HCT116 (cell line): ENCODE measurements around the gene ITIH5. TPM values are rescaled to one million over a fixed set of nuclear protein-coding genes. Genes with fewer than 3 reads are reported as not detected.
"Not testable (repeated sequence)": the region's sequence is repeated elsewhere in the genome, so short reads cannot be mapped to it uniquely, and the experiment has no call there.

ENCODE experiments used
- ATAC-seq: fragments of 200-7000 bp; cut with Tn5 transposase; 2 replicates; pipeline ENCODE4 v1.9.1; 2020; ENCODE audit warnings: mild to moderate bottlenecking, moderate library complexity
- BruUV-seq: library from RNA; stranded (reverse); fragments of 400-500 nt; replicated peaks from 2 replicates; lab custom pipeline; 2021; lab: Mats Ljungman, UMichigan
- CTCF ChIA-PET: fragments of 300-600 bp; sonication (Branson Sonifier 250); formaldehyde crosslinking; loops from one replicate; lab custom pipeline; 2021; ENCODE audit warnings: antibody characterized with exemption; lab: Charles Lee
- POLR2A ChIA-PET: fragments of 300-600, 350-600 bp; sonication (Branson Sonifier 250); formaldehyde crosslinking; loops from one replicate; lab custom pipeline; 2021; ENCODE audit warnings: antibody characterized with exemption; lab: Charles Lee
- RAD21 ChIA-PET, 2 experiments: fragments of 300-600 bp; sonication (Branson Sonifier 250); formaldehyde crosslinking; loops; one replicate each; lab custom pipeline; 2023; ENCODE audit warnings: low total read pairs in 2 of 2; ENCODE audit not compliant: uncharacterized antibody in 2 of 2, unreplicated experiment in 2 of 2, low non-redundant PET in 1 of 2; lab: Charles Lee
- DNase-seq: peaks from one replicate; pipeline ENCODE4 v3.0.0-alpha.2; 2010; ENCODE audit warnings: low read depth, low spot score
- H2AFZ ChIP-seq: fragments of 200-600 bp; shearing (Covaris generic), sonication (generic); 2 replicates; pipeline ENCODE4 v1.6.1; 2017; ENCODE audit warnings: low read depth, mixed run types, mixed read lengths, antibody characterized with exemption, low read length; ENCODE audit not compliant: poor library complexity, severe bottlenecking
- H3K27ac ChIP-seq: 2 replicates; pipeline ENCODE4 v1.5.1; 2012; ENCODE audit warnings: low read depth, low read length
- H3K27me3 ChIP-seq: fragments of 200-600 bp; sonication (generic); 2 replicates; pipeline ENCODE4 v1.6.1; 2016; ENCODE audit warnings: mixed run types, low read length, mixed read lengths; ENCODE audit not compliant: insufficient read depth
- H3K36me3 ChIP-seq, 2 experiments: fragments of 200-500 bp in 1 of 2; fragments of 200-600 bp in 1 of 2; sonication (Bioruptor generic) in 1 of 2; sonication (generic) in 1 of 2; 2 replicates each; pipeline versions ENCODE4 v1.5.1 to v1.6.1; 2014 to 2016; ENCODE audit warnings: low read length in 2 of 2, inconsistent platforms in 1 of 2, mixed read lengths in 1 of 2, mixed run types in 1 of 2; ENCODE audit not compliant: insufficient read depth in 2 of 2, control insufficient read depth in 1 of 2
- H3K4me1 ChIP-seq, 2 experiments: fragments of 200-600 bp in 1 of 2; sonication (generic) in 1 of 2; 2 replicates each; pipeline versions ENCODE4 v1.5.1 to v1.6.1; 2012 to 2017; ENCODE audit warnings: low read length in 2 of 2, inconsistent platforms in 1 of 2, mild to moderate bottlenecking in 1 of 2, mixed read lengths in 1 of 2, mixed run types in 1 of 2, moderate library complexity in 1 of 2; ENCODE audit not compliant: insufficient read depth in 2 of 2, control insufficient read depth in 1 of 2
- H3K4me2 ChIP-seq: fragments of 200-600 bp; sonication (generic); 2 replicates; pipeline ENCODE4 v1.6.1; 2017; ENCODE audit warnings: mixed run types, low read length, mixed read lengths
- H3K4me3 ChIP-seq, 2 experiments: fragments of 200-600 bp in 1 of 2; sonication (generic) in 1 of 2; replicated peaks in 1 of 2; 2 replicates each; pipeline ENCODE4 v1.5.1; 2011 to 2016; ENCODE audit warnings: low read length in 2 of 2, control low read depth in 1 of 2, low read depth in 1 of 2, mild to moderate bottlenecking in 1 of 2, mixed read lengths in 1 of 2, mixed run types in 1 of 2
- H3K79me2 ChIP-seq: fragments of 200-600 bp; sonication (generic); 2 replicates; pipeline ENCODE4 v1.6.1; 2017; ENCODE audit warnings: mild to moderate bottlenecking, mixed run types, low read length, moderate library complexity, mixed read lengths; ENCODE audit not compliant: insufficient read depth
- H3K9ac ChIP-seq: fragments of 200-600 bp; sonication (generic); 2 replicates; pipeline ENCODE4 v1.6.1; 2016; ENCODE audit warnings: low read length, mixed read lengths
- H3K9me2 ChIP-seq: fragments of 200-600 bp; sonication (generic), shearing (Covaris generic); 2 replicates; pipeline ENCODE4 v1.6.1; 2017; ENCODE audit warnings: mixed run types, mild to moderate bottlenecking, moderate library complexity; ENCODE audit not compliant: insufficient read depth
- H3K9me3 ChIP-seq, 2 experiments: fragments of 200-500 bp in 1 of 2; fragments of 200-600 bp in 1 of 2; sonication (Bioruptor generic) in 1 of 2; sonication (generic) in 1 of 2; 2 replicates each; pipeline ENCODE4 v1.6.1; 2014 to 2017; ENCODE audit warnings: low read length in 2 of 2, mixed read lengths in 2 of 2, inconsistent platforms in 1 of 2, low read depth in 1 of 2, mild to moderate bottlenecking in 1 of 2, mixed run types in 1 of 2, moderate library complexity in 1 of 2; ENCODE audit not compliant: control insufficient read depth in 1 of 2, insufficient read depth in 1 of 2
- H4K20me1 ChIP-seq: fragments of 200-600 bp; sonication (generic), shearing (Covaris generic); 2 replicates; pipeline ENCODE4 v1.6.1; 2017; ENCODE audit warnings: mixed run types, mild to moderate bottlenecking, moderate library complexity; ENCODE audit not compliant: insufficient read depth
- ELF1 ChIP-seq: IDR thresholded peaks from 2 replicates; pipeline ENCODE4 v1.6.1; 2012; ENCODE audit warnings: low read depth, borderline replicate concordance
- EZH2phosphoT487 ChIP-seq: fragments of 200-600 bp; IDR thresholded peaks from 2 replicates; pipeline ENCODE4 v1.6.1; 2018; ENCODE audit warnings: antibody characterized with exemption, borderline replicate concordance
- ZBTB33 ChIP-seq: IDR thresholded peaks from 2 replicates; pipeline ENCODE4 v1.6.1; 2011; ENCODE audit warnings: mild to moderate bottlenecking, low read length, moderate library complexity; ENCODE audit not compliant: insufficient replicate concordance; ENCODE audit errors: extremely low read depth
- ZNF274 ChIP-seq: fragments of 200-500 bp; sonication (Bioruptor generic); IDR thresholded peaks from 2 replicates; pipeline ENCODE4 v1.6.1; 2014; ENCODE audit warnings: mild to moderate bottlenecking, low read depth, low read length, inconsistent platforms
- intact Hi-C: fragments of 100-400 bp; cut with micrococcal nuclease; formaldehyde crosslinking; loops from 2 replicates; pipeline ENCODE4 v1.10.0; 2022
- total RNA-seq: library from RNA; stranded (reverse); gene quantifications from one replicate; pipeline ENCODE4 v1.2.1, GENCODE V29; 2021; ENCODE audit not compliant: unreplicated experiment

The ITIH5 gene
- total RNA-seq, 1 experiment from 2014 or later, result not detected

GRCh38 chr10:7692368-7692767, 25.6 kb upstream of the ITIH5 start:
- intact Hi-C loops, H3K4me2 ChIP-seq, H2AFZ ChIP-seq, H3K9ac ChIP-seq, H3K79me2 ChIP-seq, RAD21 ChIA-PET, H3K4me3 ChIP-seq, H3K4me1 ChIP-seq, H3K36me3 ChIP-seq, H3K27me3 ChIP-seq, H3K9me2 ChIP-seq, ATAC-seq, DNase-seq, POLR2A ChIA-PET, H3K27ac ChIP-seq, BruUV-seq, CTCF ChIA-PET, H4K20me1 ChIP-seq, H3K9me3 ChIP-seq: not testable (repeated sequence)

DNA sequence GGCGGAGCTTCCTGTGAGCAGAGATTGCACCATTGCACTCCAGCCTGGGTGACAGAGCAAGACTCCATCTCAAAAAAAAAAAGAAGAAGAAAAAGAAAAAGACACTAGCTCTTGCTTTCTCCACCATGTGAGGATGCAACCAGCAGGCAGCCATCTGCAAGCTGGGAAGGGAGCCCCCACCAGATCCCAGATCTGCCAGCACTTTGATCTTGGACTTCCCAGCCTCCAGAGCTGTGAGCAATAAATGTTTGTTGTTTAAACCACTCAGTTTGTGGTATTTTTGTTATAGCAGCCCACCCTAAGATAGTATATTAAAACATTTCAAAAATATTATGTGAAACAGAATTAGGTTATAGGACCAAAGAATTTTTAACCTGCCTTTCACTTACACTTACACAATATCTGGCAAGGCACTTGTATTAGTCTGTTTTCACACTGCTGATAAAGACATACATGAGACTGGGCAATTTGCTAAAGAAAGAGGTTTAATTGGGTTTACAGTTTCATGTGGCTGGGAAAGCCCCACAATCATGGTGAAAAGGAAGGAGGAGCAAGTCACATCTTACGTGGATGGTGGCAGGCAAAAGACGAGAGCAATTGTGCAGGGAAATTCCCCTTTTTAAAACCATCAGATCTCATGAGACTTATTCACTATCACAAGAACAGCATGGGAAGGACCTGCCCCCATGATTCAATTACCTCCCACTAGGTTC, 24.3 kb upstream of the ITIH5 start:
- H2AFZ ChIP-seq, CTCF ChIA-PET, H3K27ac ChIP-seq, H3K79me2 ChIP-seq, H4K20me1 ChIP-seq, BruUV-seq, H3K4me3 ChIP-seq, H3K4me1 ChIP-seq, DNase-seq, H3K27me3 ChIP-seq, POLR2A ChIA-PET, H3K4me2 ChIP-seq, H3K36me3 ChIP-seq, H3K9me3 ChIP-seq, intact Hi-C loops, H3K9me2 ChIP-seq, ATAC-seq, H3K9ac ChIP-seq: not testable (repeated sequence)
- RAD21 ChIA-PET, result interaction anchor here in 1 of 2 experiments (0.6 kb wide), 1 partner anchor 13 kb away, joined by 4 read pairs; no protein-coding TSS in a partner anchor

GRCh38 chr10:7689591-7689990, 22.8 kb upstream of the ITIH5 start:
- POLR2A ChIA-PET, result no interaction called here
- no TSS peak for BruUV-seq
- no peak overlapping the region for H3K27ac ChIP-seq
- H3K9me2 ChIP-seq, result no peaks in the 10 kb centered on the region
- no peaks in the 10 kb centered on the region for H4K20me1 ChIP-seq
- no peaks in the 10 kb centered on the region for H3K9me3 ChIP-seq
- RAD21 ChIA-PET, result no interaction called here
- H3K4me1 ChIP-seq, result peaks cover 0 to 8% of the 10 kb centered on the region in 2 experiments; a peak in 1 of 4 replicates
- H3K79me2 ChIP-seq, result no peaks in the 10 kb centered on the region
- no peaks in the 10 kb centered on the region for H3K36me3 ChIP-seq
- intact Hi-C loops, result loop anchor here (10.0 kb wide), 1 partner anchor 1615 kb away; no protein-coding TSS in a partner anchor
- H2AFZ ChIP-seq, result no peak overlapping the region
- H3K9ac ChIP-seq, result no peak overlapping the region
- H3K27me3 ChIP-seq, result peaks cover 3% of the 10 kb centered on the region; the same call in 1 of the 2 replicates
- ATAC-seq, result no peak
- no peak for DNase-seq
- no peak overlapping the region for H3K4me2 ChIP-seq
- no peak overlapping the region for H3K4me3 ChIP-seq
- CTCF ChIA-PET, result interaction anchor here (5.2 kb wide), 1 partner anchor 164 kb away, joined by 145 read pairs; no protein-coding TSS in a partner anchor
- TF ChIP-seq ZBTB33 (no peak), ELF1 (no peak), EZH2phosphoT487 (no peak), ZNF274 (no peak)
